Myocyte (in vitro differentiated cells): Measurements from ENCODE around the gene MRGPRX1. TPM values are rescaled to one million over a fixed set of nuclear protein-coding genes. Genes with fewer than 3 reads are reported as not detected.

ENCODE experiments used
- total RNA-seq: library from RNA; depleted of rRNA; stranded (reverse); fragments of >200 nt; gene quantifications from 2 replicates; pipeline ENCODE4 v1.2.3, GENCODE V29; 2014

MRGPRX1 gene
- total RNA-seq, 1 donor from 2014 or later, result not detected

Other genes starting within 250 kb of the MRGPRX1 start
- gene TMEM86A, start 240.6 kb downstream of the MRGPRX1 start, total RNA-seq, result 11.6 and 12.9 TPM in 2 replicates
- 23.5 and 34.5 TPM in 2 replicates for gene IGSF22, start 213.2 kb downstream of the MRGPRX1 start, total RNA-seq
- not detected in 2 replicates for gene PTPN5, start 147.6 kb downstream of the MRGPRX1 start, total RNA-seq
- not detected in 2 replicates for gene MRGPRX2, start 121.3 kb upstream of the MRGPRX1 start, total RNA-seq
- 4.1 and 6.2 TPM in 2 replicates for gene ZDHHC13, start 177.8 kb upstream of the MRGPRX1 start, total RNA-seq